Smooth muscle cell (in vitro differentiated cells): ENCODE data around the gene CLIP3. TPM values are rescaled to one million over a fixed set of nuclear protein-coding genes. Genes with fewer than 3 reads are reported as not detected.

Experiments
- DNase-seq: peaks from one replicate; lab custom pipeline; 2025; ENCODE audit not compliant: unreplicated experiment; lab: John Stamatoyannopoulos, UW
- H2AFZ ChIP-seq: fragments of 200-600 bp; sonication (generic); 2 replicates; pipeline ENCODE4 v1.6.0; 2016; ENCODE audit warnings: antibody characterized with exemption, low read depth, mild to moderate bottlenecking
- H3F3A ChIP-seq: fragments of 200-600 bp; sonication (generic); 2 replicates; pipeline ENCODE4 v1.6.0; 2017; ENCODE audit warnings: antibody characterized with exemption, low read depth
- H3K27ac ChIP-seq: fragments of 200-600 bp; sonication (generic); 2 replicates; pipeline ENCODE4 v1.5.1; 2016; ENCODE audit warnings: low read depth, mild to moderate bottlenecking
- H3K27me3 ChIP-seq: fragments of 200-600 bp; sonication (generic); 2 replicates; pipeline ENCODE4 v1.6.1; 2016; ENCODE audit warnings: low read depth, mild to moderate bottlenecking
- H3K36me3 ChIP-seq: fragments of 200-600 bp; sonication (generic); 2 replicates; pipeline ENCODE4 v1.5.1; 2016; ENCODE audit warnings: low read depth
- H3K4me1 ChIP-seq: fragments of 200-600 bp; sonication (generic); 2 replicates; pipeline ENCODE4 v1.5.1; 2016; ENCODE audit warnings: low read depth
- H3K4me2 ChIP-seq: fragments of 200-600 bp; sonication (generic); 2 replicates; pipeline ENCODE4 v1.6.0; 2016; ENCODE audit warnings: mild to moderate bottlenecking
- H3K4me3 ChIP-seq: fragments of 200-600 bp; sonication (generic); 2 replicates; pipeline ENCODE4 v1.5.1; 2016; ENCODE audit warnings: mild to moderate bottlenecking
- H3K79me2 ChIP-seq: fragments of 200-600 bp; sonication (generic); 2 replicates; pipeline ENCODE4 v1.6.0; 2016; ENCODE audit warnings: low read depth, mild to moderate bottlenecking
- H3K9ac ChIP-seq: fragments of 200-600 bp; sonication (generic); 2 replicates; pipeline ENCODE4 v1.6.0; 2016; ENCODE audit warnings: low read depth
- H3K9me3 ChIP-seq: fragments of 200-600 bp; sonication (generic); replicated peaks from 2 replicates; pipeline ENCODE4 v1.5.1; 2016; ENCODE audit warnings: low read depth
- H4K20me1 ChIP-seq: fragments of 200-600 bp; sonication (generic); 2 replicates; pipeline ENCODE4 v1.6.0; 2016; ENCODE audit warnings: low read depth
- WGBS: methylation state at CpG from one replicate; pipeline ENCODE4 v1.1.7; 2016; ENCODE audit warnings: low lambda C conversion rate; 5-methylcytosine and 5-hydroxymethylcytosine counted together
- polyA plus RNA-seq: library from polyadenylated mRNA; unstranded; fragments of >200 nt; fragmentation: Nextera tagmentation; extraction: Ambion mirVana; gene quantifications from 2 replicates; pipeline ENCODE4 v1.2.1, GENCODE V29; 2016
- total RNA-seq: library from RNA; depleted of rRNA; stranded (reverse); fragments of >200 nt; gene quantifications from 2 replicates; pipeline ENCODE4 v1.2.3, GENCODE V29; 2014
- TF ChIP-seq, protein P1 (sequence below): fragments of 200-600 bp; sonication (generic); IDR thresholded peaks from 2 replicates; pipeline ENCODE4 v1.5.1; 2017; ENCODE audit warnings: borderline replicate concordance, mild to moderate bottlenecking, antibody characterized with exemption; ENCODE audit not compliant: insufficient read depth, poor library complexity, severe bottlenecking

The CLIP3 gene
- total and polyA plus RNA-seq, 2 experiments from 2014 or later: 10.7 to 36.7 TPM

DNA sequence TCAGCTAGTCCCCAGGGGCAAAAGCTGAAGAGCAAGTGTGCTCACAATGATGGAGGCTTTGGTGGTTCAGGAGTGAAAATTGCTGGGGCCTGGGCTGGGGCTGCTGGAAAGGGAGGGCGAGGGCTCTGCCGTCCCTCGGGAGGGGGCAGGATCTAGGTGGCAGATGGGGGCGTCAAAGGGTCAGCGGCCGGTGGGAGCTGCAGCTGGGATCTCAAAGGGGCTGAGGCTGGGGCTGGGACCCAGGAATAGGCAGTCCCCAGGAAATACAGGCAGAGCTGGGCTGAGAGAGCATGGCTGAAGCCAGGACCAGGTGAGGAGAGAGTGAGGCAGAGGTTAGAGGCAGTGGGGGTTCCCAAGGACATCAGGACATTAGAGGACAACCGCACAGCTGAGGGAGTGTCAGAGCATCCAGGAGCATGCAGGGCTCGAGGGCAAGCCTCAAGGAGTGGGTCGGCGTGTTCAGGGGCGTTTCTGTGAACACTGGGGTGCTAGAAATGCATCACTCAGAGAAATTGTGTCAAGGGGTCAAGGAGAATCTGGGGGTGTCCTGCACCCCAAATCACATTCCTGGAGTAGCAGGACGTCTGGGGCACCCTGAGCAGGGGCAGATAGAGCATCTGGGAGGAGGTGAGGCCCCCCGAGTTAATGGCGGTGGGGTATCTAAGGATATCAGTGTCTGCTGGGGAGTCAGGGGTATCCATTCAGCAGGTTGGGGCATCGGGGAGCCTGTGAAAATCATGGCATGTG lies 22.9 kb downstream of the CLIP3 start:
- H3K9ac ChIP-seq: no peak overlapping the region
- H3K27ac ChIP-seq: no peak overlapping the region
- peak overlapping the region; percentile 36 for H2AFZ ChIP-seq

DNA sequence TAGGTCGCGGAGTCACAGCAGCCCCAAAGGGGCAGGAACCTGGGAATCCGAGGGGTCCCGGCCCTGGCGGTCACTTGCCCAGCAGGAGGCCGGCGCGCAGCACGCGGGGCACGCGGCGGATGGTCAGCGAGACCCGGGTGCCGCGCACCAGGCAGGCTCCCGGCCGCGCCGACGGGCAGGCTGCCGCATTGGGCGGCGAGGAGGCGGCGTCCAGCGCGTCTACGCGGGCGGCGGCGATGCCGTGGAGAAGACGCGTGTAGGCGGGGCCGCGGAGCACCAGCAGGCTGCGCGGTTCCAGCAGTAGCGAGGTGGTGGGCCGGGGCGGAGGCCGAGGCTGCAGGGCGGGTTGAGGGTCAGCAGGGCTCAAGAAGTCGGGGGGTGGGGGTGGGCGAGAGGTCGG lies 23.5 kb downstream of the CLIP3 start:
- Histone ChIP-seq H3K27me3 (no peaks in the 10 kb centered on the region), H4K20me1 (peaks cover under 1% of the 10 kb centered on the region), H2AFZ (peak overlapping the region; percentile 36), H3K36me3 (no peaks in the 10 kb centered on the region), H3K4me1 (peaks cover 11% of the 10 kb centered on the region), H3F3A (no peaks in the 10 kb centered on the region), H3K4me2 (peak overlapping the region; percentile 83), H3K27ac (no peak overlapping the region), H3K79me2 (peaks cover 4% of the 10 kb centered on the region), H3K9ac (no peak overlapping the region), H3K4me3 (peak overlapping the region; percentile 54), H3K9me3 (no peaks in the 10 kb centered on the region)
- TF ChIP-seq, protein P1, sequence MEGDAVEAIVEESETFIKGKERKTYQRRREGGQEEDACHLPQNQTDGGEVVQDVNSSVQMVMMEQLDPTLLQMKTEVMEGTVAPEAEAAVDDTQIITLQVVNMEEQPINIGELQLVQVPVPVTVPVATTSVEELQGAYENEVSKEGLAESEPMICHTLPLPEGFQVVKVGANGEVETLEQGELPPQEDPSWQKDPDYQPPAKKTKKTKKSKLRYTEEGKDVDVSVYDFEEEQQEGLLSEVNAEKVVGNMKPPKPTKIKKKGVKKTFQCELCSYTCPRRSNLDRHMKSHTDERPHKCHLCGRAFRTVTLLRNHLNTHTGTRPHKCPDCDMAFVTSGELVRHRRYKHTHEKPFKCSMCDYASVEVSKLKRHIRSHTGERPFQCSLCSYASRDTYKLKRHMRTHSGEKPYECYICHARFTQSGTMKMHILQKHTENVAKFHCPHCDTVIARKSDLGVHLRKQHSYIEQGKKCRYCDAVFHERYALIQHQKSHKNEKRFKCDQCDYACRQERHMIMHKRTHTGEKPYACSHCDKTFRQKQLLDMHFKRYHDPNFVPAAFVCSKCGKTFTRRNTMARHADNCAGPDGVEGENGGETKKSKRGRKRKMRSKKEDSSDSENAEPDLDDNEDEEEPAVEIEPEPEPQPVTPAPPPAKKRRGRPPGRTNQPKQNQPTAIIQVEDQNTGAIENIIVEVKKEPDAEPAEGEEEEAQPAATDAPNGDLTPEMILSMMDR: no peak
- no peak for DNase-seq
- WGBS: 2% methylated on average over 41 of the region's 50 CpGs

More for the DNA sequence above, 22.9 kb downstream of the CLIP3 start:
- peak overlapping the region; percentile 83 for H3K4me2 ChIP-seq
- H3K27me3 ChIP-seq: no peaks in the 10 kb centered on the region
- peak overlapping the region; percentile 54 for H3K4me3 ChIP-seq
- H3F3A ChIP-seq: no peaks in the 10 kb centered on the region
- 60% methylated on average over 15 of the region's 15 CpGs for WGBS
- peaks cover 4% of the 10 kb centered on the region for H3K79me2 ChIP-seq
- H4K20me1 ChIP-seq: no peaks in the 10 kb centered on the region
- peaks cover 14% of the 10 kb centered on the region for H3K4me1 ChIP-seq
- TF ChIP-seq, protein P1: no peak
- no peaks in the 10 kb centered on the region for H3K36me3 ChIP-seq
- DNase-seq: no peak
- H3K9me3 ChIP-seq: no peaks in the 10 kb centered on the region

GRCh38 chr19:36008336-36008978 lies 24.2 kb downstream of the CLIP3 start, which contains the start of gene SYNE4:
Gene SYNE4, minus strand, starts transcription at chr19:36008813. Its CDS starts 132 bp downstream, at chr19:36008681.
- Histone ChIP-seq H3K4me1 (peaks cover 10% of the 10 kb centered on the region), H3K27me3 (no peaks in the 10 kb centered on the region), H3K27ac (no peak within 1 kb of the TSS), H4K20me1 (peaks cover 6% of the 10 kb centered on the region), H2AFZ (peak within 1 kb of the TSS; percentile 36), H3K9me3 (no peaks in the 10 kb centered on the region), H3K9ac (no peak within 1 kb of the TSS), H3K4me2 (peak within 1 kb of the TSS; percentile 83), H3F3A (no peaks in the 10 kb centered on the region), H3K36me3 (no peaks in the 10 kb centered on the region), H3K4me3 (peak within 1 kb of the TSS; percentile 54), H3K79me2 (peaks cover under 1% of the 10 kb centered on the region)
- DNase-seq: no peak
- TF ChIP-seq, protein P1: no peak
- WGBS: 42% methylated on average over 19 of the region's 19 CpGs
